Measurements from ENCODE around the gene PRIM1. TPM values are rescaled to one million over a fixed set of nuclear protein-coding genes. Genes with fewer than 3 reads are reported as not detected.
"Not testable (repeated sequence)": the region's sequence is repeated elsewhere in the genome, so short reads cannot be mapped to it uniquely, and the experiment has no call there.

The PRIM1 gene
- total RNA-seq (ENCODE audit: insufficient read depth, low replicate concordance): 9.1 TPM

DNA sequence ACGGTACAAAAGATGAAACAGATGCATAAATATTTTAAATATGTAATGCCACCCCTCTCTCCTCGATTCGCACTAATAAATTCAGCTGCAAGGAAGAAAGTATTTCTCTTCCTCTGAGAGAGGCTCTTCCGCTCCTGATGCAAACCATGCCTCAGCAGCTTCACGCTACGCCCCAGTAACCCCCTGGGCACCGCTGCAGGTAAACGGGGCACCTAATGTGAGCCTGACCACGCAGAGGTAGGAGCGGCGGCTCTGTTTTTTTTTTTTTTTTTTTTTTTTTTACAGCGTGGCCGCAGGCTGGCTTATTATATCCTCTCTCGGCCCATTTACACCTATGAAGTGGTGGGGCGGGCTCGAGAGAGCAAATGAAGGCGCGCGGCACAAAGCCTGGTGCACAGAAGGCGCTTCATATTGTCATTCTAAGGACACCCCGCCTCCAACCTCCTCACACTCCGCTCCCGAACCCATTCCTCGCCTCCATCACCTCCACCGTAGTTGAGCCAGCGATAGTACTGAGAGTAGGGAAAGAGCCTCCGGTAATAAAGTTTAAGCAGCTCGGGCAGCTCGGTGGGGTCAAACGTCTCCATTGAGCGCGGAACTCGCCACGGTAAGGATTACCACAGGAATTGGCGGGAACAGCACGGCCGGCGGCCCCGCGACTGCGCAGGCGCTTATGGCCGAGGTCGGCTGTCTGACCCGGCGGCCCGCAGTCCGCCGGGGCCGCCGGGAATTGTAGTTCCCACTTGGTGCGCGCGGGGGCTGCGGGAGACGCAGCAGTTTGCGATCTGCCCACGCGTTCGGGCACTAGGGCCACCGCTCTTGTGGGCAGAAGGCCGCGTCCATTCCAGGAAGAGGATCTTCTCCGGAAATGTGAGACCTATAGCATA, at the start of gene PRIM1:
TSS of gene PRIM1 (minus strand) at position 612 of the 887 bp plus-strand sequence. CDS start at position 587, 25 bp downstream.
- peak; percentile 84 for DNase-seq (ENCODE audit: low spot score)

DNA sequence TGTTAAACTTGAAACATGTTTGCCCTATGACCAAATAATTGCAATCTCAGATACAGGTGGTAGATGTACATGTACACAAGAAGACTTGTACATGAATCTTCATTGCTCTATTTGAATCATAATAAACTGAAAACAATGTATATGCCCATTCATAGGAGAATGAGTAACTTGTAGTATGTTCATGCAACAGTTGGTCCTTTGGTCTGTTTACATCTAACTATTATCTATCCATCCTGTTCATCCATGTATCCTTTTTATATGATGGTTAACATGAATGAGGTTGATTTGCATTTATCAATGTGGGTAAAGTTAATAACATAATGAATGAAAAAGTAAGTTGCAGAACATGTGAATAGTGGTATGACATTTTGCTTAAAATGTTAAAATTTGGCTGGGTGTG, 48.1 kb upstream of the PRIM1 start:
- DNase-seq (ENCODE audit: low spot score): no peak

DNA sequence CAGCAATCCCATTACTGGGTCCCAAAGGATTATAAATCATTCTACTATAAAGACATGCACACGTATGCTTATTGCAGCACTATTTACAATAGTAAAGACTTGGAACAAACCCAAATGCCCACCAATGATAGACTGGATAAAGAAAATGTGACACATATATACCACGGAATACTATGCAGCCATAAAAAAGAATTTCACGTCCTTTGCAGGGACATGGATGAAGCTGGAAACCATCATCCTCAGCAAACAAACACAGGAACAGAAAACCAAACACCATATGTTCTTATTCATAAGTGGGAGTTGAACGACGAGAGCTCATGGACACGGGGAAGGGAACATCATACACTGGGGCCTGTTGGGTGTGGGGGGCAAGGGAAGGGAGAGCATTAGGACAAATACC, 47.2 kb upstream of the PRIM1 start:
- not testable (repeated sequence) for DNase-seq (ENCODE audit: low spot score)

DNA sequence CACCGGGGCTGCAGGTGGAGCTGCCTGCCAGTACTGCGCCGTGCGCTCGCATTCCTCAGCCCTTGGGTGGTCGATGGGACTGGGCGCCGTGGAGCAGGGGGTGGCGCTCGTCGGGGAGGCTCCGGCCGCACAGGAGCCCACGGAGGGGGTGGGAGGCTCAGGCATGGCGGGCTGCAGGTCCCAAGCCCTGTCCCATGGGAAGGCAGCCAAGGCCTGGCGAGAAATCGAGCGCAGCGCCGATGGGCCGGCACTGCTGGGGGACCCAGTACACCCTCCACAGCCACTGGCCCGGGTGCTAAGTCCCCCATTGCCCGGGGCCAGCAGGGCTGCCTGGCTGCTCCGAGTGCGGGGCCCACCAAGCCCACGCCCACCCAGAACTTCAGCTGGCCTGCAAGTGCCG, 43.7 kb upstream of the PRIM1 start:
- DNase-seq (ENCODE audit: low spot score): not testable (repeated sequence)

DNA sequence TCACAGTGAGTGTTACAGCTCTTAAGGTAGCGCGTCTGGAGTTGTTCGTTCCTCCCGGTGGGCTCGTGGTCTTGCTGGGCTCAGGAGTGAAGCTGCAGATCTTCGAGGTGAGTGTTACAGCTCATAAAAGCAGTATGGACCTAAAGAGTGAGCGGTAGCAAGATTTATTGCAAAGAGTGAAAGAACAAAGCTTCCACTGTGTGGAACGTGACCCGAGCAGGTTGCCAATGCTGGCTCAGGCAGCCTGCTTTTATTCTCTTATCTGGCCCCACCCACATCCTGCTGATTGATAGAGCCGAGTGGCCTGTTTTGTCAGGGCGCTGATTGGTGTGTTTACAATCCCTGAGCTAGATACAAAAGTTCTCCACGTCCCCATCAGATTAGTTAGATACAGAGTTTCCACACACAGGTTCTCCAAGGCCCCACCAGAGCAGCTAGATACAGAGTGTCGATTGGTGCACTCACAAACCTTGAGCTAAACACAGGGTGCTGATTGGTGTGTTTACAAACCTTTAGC, 43.0 kb upstream of the PRIM1 start:
- DNase-seq (ENCODE audit: low spot score): not testable (repeated sequence)

DNA sequence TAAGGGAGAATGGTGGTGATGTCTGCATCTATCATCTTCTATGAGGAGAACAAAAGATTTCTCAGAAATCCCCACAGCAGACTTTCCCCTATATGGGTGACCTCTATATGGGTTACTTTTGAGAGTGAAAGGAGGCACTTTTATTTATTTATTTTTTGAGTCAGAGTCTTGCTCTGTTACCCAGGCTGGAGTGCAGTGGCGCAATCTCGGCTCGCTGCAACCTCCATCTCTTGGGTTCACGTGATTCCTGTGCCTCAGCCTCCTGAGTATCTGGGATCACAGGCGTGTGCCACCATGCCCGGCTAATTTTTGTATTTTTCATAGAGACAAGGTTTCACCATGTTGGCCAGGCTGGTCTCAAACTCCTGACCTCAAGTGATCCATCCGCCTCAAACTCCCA, 41.0 kb upstream of the PRIM1 start:
- not testable (repeated sequence) for DNase-seq (ENCODE audit: low spot score)

DNA sequence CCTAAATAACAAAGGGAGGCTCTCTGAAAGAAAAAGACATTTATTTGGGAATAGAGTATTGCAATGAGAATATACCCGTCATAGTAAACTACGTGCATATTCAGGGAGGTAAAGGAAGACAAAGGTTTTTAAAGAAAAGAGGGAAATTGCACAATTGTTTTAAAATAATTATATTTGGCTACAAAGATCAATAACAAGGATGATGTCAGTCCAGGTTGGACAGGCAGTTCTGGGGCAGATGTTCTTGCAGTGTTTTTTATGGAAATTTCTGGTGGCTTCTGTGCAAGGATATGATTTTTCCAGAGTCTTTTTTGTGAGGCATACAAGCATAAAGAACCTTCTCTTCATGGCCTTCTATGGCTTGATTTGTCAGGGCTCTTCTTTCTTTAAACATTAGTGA, 40.6 kb upstream of the PRIM1 start:
- no peak for DNase-seq (ENCODE audit: low spot score)

DNA sequence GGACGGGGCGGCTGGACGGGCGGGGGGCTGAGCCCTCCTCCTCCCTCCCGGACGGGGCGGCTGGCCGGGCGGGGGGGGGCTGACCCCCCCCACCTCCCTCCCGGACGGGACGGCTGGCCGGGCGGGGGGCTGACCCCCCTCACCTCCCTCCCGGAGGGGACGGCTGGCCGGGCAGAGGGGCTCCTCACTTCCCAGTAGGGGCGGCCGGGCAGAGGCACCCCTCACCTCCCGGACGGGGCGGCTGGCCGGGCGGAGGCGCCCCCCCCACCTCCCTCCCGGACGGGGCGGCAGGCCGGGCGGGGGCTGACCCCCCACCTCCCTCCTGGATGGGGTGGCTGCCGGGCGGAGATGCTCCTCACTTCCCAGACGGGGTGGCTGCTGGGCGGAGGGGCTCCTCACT, 37.3 kb upstream of the PRIM1 start:
- DNase-seq (ENCODE audit: low spot score): not testable (repeated sequence)

DNA sequence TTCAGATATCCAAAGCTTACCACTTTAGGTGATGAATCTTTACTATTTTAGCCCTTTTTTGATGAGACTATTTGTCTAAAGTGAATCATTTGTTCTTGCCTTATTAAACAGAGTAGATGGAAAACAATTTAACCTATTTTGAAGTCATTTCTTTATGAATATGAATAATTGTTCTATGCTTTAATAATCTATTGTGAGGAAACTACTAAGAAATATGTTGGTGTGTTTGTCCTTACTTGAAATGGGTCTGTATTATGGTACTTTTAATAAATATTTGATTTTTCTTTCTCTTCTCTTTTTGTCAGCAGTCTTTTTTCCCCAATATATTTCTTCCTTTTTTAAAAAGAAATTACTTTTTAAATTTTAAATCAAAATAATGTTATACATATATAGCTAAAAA, 35.4 kb upstream of the PRIM1 start:
- no peak for DNase-seq (ENCODE audit: low spot score)

DNA sequence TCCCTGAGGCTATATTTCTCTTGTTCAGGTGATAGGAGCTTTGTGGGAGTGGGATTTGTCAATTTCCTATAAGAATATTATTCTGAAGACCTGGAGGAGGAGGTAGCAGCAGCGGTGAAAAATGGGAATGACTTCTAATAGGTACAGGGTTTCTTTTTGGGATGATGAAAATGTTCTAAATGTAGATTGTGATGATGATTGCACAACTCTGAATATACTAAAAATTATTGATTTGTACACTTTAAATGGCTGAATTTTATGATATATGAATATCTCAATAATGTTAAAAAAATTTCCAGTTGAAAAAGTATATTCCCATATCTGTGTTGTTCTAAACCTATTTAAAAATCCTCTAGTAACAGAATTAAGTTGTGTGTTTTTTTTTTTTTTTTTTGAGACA, 33.8 kb upstream of the PRIM1 start:
- DNase-seq (ENCODE audit: low spot score): no peak

DNA sequence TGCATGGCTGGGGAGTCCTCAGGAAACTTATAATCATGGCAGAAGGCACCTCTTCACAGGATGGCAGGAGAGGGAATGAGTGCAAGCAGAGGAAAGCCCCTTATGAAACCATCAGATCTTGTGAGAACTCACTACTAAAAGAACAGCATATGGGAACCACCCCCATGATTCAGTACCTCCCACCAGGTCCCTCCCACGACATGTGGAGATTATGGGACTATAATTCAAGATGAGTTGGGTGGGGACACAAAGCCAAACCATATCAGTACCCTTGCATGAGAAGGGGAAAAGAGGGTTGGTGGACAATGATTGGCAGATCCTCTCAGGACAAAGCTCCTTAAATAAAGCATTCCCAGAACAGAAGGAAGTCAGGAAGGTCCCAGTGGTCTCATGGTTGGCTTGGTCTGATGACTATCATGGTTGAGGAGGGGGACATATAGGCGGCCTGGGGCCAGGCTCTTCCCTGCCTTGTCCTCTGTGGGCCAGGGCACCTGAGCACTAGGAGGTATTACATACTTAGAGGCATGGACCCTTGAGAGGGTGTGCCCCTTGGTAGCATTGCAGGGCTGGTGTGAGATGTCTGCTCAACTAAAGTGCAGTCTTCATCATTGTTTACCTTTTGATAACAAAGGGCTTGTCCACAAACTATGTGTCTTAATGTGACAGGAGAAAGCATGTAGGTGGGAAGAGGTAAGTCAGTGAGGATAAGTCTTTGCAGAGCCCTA, 33.2 kb upstream of the PRIM1 start:
- DNase-seq (ENCODE audit: low spot score): no peak

DNA sequence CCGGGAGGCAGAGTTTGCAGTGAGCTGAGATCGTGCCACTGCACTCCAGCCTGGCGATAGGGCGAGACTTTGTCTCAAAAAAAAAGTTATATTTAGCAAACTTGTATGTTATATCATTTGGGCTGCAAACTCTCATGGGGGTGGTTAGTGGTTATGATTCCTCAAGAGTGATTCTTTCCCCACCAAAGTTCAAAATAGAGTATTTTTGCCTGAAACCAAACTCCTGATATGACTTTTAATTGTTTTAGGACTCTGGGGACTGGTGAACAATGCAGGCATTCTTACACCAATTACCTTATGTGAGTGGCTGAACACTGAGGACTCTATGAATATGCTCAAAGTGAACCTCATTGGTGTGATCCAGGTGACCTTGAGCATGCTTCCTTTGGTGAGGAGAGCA, 29.6 kb upstream of the PRIM1 start:
- DNase-seq (ENCODE audit: low spot score): no peak

DNA sequence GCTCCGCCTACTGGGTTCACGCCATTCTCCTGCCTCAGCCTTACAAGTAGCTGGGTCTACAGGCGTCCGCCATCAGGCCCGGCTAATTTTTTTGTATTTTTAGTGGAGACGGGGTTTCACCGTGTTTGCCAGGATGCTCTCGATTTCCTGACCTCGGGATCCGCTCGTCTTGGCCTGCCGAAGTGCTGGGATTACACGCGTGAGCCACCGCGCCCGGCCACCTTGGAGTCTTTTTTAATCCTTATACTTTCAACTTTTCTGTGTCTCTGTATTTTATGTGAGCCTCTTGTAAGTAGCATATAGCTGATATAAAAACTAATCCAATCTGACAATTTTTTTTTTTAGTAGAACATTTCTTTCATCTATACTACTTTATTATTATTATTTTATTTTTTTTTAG, 26.6 kb upstream of the PRIM1 start:
- no peak for DNase-seq (ENCODE audit: low spot score)

DNA sequence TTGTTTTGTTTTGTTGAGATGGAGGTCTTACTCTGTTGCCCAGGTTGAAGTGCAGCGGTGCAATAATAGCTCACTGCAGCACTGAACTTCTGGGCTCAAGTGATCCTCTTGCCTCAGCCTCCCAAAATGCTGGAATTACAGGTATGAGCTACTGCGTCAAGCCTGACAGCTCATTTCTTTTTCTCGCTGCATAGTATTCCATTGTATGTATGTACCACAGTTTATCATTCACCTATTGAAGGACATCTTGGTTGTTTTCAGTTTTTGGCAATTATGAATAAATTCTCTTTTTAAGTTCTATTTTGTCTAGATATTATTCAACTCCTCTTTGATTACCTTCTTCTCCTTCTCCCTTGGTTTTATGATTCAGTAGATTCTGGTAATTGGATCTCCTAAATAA, 24.5 kb upstream of the PRIM1 start:
- no peak for DNase-seq (ENCODE audit: low spot score)

DNA sequence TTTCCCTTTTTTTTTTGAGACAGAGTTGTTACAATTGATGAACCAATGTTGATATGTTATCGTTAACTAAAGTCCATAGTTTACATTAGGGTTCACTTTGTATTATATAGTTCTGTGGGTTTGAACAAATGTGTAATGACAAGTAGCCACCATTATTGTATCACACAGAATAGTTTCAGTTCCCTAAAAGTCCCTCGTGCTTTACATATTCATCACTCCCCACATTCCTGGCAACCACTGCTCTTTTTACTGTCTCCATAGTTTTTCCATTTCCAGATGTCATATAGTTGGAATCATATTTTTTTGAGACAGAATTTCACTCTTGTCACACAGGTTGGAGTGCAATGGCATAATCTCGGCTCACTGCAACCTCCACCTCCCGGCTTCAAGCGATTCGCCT, 23.5 kb upstream of the PRIM1 start:
- DNase-seq (ENCODE audit: low spot score): no peak

DNA sequence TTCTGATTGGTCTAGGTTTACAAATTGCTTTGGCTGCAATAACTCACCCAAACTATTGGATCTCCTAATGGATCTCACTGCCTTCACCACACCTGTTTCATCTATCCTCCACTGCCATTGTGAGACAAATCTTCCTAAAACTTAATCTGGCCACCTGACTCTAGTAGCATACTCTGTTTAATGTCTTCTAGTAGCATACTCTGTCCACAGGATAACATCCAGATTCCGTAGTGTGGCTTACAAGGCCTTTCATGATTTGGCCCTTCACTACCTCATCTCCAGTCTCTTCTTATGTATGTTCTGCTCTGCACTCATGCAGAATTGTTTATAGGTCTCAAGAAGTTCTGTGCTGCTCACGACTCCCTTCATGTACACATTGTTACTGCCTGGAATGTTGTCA, 21.0 kb upstream of the PRIM1 start:
- DNase-seq (ENCODE audit: low spot score): no peak

DNA sequence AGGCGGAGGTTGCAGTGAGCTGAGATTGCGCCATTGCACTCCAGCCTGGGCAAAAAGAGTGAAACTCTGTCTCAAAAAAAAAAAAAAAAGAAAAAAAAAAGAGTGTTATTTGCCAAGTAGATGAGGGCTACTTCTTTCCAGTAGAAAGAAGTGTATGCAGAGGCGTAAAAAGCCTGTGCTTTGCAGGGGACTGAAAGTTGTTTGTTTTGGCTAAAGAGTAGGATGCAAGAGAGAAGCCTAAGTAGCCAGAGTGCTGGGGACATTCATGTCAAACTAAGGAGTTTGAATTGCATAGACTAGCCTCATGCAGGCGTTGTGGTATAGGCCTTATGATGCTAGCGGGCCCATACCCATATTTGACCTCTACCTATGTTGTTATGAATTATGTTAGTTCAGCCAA, 20.5 kb upstream of the PRIM1 start:
- no peak for DNase-seq (ENCODE audit: low spot score)

DNA sequence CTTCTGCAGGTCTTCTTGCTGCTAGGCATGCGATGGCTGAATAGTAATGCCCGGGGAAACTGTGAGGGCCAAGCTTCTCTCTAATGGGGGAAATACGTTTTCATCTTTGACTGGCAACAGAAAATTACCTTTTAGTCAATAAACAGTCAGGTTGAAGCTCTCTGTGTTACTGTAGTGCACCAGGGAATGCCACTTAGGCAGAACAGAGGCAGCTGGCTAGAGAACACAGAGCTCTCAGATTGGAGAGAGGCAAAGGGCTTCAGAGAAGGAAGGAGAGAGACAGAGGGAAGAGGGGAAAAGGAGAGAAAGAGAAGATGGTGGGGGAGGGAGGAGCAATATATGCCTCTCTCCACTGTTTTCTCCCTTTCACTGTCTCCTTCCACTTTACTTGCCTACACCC, 17.7 kb upstream of the PRIM1 start:
- no peak for DNase-seq (ENCODE audit: low spot score)

DNA sequence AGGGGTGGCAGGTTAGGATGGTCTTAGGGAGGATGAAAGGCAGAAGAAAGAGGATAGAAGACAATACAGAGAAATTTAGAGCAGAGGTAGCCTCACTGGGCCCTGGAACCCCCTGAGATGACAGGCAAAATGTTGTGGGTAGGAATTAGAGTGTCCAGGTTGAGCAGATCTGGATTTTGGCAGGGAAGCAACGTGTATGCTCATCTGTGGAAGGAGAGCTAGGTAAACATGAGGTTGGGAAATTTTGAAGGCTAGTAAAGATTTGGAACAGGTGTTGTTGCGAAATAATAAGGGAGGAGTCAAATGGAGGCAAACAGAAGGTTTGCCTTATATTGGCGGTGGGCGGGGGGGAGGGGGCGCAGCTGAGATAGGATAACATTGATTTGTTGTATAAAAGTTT, 16.3 kb upstream of the PRIM1 start:
- no peak for DNase-seq (ENCODE audit: low spot score)

DNA sequence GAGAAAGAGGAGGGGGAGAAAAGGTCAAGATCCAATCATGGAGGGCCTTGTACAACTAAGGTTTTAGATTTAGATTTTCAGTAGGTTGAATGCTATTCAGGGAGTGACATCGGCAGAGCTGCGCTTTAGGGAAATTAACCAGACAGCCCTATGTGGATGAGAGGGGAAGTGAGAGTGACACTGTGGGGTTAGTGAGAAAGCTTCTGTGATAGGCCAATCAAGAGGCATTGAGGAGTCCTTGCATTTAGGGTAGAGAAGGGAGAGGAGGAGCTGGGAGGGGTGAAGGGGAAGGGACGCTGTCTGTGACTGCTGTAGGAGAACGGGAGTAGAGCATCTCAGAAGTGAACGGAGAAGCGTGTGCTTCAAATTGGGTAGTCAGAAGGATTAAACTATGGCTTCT, 14.4 kb upstream of the PRIM1 start:
- peak; percentile 37 for DNase-seq (ENCODE audit: low spot score)

DNA sequence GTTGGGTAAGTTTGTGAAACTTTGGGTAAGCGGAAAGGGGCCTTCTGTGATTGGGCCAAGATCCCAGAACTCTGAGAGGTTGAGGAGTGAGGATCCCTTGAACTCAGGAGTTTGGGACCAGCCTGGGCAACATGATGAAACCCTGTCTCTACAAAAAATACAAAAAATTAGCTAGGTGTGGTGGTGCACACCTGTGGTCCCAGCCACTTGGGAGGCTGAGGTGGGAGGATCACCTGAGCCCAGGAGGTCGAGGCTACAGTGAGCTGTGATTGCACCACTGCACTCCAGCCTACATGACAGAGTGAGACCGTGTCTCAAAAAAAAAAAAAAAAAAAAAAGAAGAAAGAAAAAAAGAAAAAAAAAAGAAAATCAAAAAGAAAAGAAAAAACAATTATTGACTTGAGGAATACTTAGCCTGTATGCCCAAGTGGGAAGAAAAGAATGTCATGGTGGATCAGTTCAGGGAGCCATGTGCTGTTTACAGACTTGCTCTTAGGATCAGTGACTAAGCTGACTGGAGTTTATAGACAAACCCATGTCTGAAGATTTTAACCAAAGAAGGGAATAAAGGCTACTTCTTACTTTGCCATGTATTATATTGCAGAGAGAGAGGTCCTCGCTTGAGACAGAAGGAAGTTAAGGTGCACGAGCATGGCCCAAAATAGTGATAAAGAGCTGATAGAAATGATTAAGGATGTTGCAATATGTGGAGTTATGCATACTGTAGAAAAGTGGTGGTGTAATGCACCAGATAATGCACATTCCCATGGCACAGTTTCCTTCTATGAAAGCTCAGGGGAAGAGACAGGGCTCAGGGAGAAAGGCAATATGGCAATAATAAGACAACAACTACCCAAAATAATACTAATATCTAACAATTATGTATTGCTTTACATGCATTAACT, 11.9 kb upstream of the PRIM1 start:
- peak; percentile 86 for DNase-seq (ENCODE audit: low spot score)

DNA sequence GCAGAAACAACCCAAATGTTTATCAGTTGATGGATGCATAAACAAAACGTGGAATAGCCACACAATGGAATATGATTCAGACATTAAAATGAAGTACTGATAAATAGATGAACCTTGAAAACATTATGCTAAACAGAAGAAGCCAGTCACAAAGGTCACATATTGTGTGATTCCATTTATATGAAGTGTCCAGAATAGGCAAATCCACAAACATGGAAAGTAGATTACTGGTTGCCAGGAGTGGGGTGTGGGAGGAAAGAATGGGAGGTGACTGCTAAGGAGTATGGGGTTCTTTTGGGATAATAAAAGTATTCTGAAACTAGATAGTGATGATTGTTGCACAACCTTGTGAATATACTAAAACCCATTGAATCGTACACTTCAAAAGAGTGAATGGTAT, 9.7 kb upstream of the PRIM1 start:
- DNase-seq (ENCODE audit: low spot score): no peak
